Measurements from ENCODE around the gene STON1.

Gene STON1

DNA sequence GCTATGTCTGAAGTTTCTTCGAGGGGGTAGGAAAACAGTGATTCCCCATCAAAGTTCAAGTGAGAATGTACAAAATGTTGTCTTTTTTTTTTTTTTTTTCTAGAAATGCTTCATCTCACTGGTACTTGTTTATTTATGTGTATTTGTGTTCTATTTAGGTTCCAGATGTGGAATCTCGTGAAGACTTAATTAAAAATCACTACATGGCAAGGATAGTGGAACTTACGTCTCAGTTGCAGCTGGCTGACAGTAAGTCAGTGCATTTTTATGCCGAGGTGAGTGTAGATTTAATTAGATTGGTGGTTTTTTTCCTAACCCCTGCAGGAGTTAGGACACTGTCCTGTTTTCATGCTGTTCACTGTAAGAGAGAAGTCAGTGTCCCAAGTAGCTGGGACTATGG is 22.8 kb upstream of the STON1 start:
- H4K20me1 ChIP-seq (ENCODE audit: low read depth, low read length): no peaks in the 10 kb centered on the region
- peaks cover 20% of the 10 kb centered on the region; the same call in 1 of the 2 replicates for H3K36me3 ChIP-seq (ENCODE audit: low read length)
- H3K4me2 ChIP-seq (ENCODE audit: low read depth, low read length, poor library complexity, severe bottlenecking): no peak overlapping the region
- TF ChIP-seq EZH2phosphoT487 (conservative IDR thresholded peaks at IDR 0.05; ENCODE audit: low read length): no peak
- no peaks in the 10 kb centered on the region for H3F3A ChIP-seq (ENCODE audit: insufficient read depth)
- no peak overlapping the region for H3K9ac ChIP-seq (ENCODE audit: low read length)
- H3K79me2 ChIP-seq (ENCODE audit: insufficient read depth, low read length): no peaks in the 10 kb centered on the region
- no peaks in the 10 kb centered on the region for H3K9me2 ChIP-seq (replicated peaks; ENCODE audit: insufficient read depth, low read length)
- no peak overlapping the region for H2AFZ ChIP-seq (ENCODE audit: low read depth, low read length, severe bottlenecking)
- H3K9me3 ChIP-seq (ENCODE audit: insufficient read depth, low read length): no peaks in the 10 kb centered on the region
- H3K4me3 ChIP-seq (ENCODE audit: insufficient read depth, low read length, poor library complexity, severe bottlenecking): no peak overlapping the region
- no peaks in the 10 kb centered on the region for H3K27me3 ChIP-seq (ENCODE audit: low read length)
- no peak overlapping the region for H3K27ac ChIP-seq (ENCODE audit: low read depth, low read length)

- H3K79me2 ChIP-seq (ENCODE audit: insufficient read depth, low read length): no peaks in the 10 kb centered on the region
- H3K4me2 ChIP-seq (ENCODE audit: low read depth, low read length, poor library complexity, severe bottlenecking): no peak overlapping the region
- H2AFZ ChIP-seq (ENCODE audit: low read depth, low read length, severe bottlenecking): no peak overlapping the region
- no peak overlapping the region for H3K27ac ChIP-seq (ENCODE audit: low read depth, low read length)
- no peaks in the 10 kb centered on the region for H3K9me3 ChIP-seq (ENCODE audit: insufficient read depth, low read length)
- H3K36me3 ChIP-seq (ENCODE audit: low read length): peaks cover 24% of the 10 kb centered on the region; the same call in 1 of the 2 replicates
- TF ChIP-seq EZH2phosphoT487 (conservative IDR thresholded peaks at IDR 0.05; ENCODE audit: low read length): no peak
- no peak for TF ChIP-seq CTCF (IDR thresholded peaks at IDR 0.05; ENCODE audit: insufficient read depth, low read length, poor library complexity, severe bottlenecking)
- no peak overlapping the region for H3K9ac ChIP-seq (ENCODE audit: low read length)
- H4K20me1 ChIP-seq (ENCODE audit: low read depth, low read length): no peaks in the 10 kb centered on the region
- no peaks in the 10 kb centered on the region for H3K27me3 ChIP-seq (ENCODE audit: low read length)
- no peaks in the 10 kb centered on the region for H3F3A ChIP-seq (ENCODE audit: insufficient read depth)
- H3K4me3 ChIP-seq (ENCODE audit: insufficient read depth, low read length, poor library complexity, severe bottlenecking): no peak overlapping the region
- no peaks in the 10 kb centered on the region for H3K9me2 ChIP-seq (replicated peaks; ENCODE audit: insufficient read depth, low read length)
Observed at GRCh38 chr2:48508461-48509124, 21.4 kb upstream of the STON1 start.

- H2AFZ ChIP-seq (ENCODE audit: low read depth, low read length, severe bottlenecking): no peak overlapping the region
- H3K36me3 ChIP-seq (ENCODE audit: low read length): peaks cover 17% of the 10 kb centered on the region; the same call in 1 of the 2 replicates
Observed at GRCh38 chr2:48510329-48510728, 19.6 kb upstream of the STON1 start.

More at GRCh38 chr2:48510329-48510728, 19.6 kb upstream of the STON1 start:
- no peaks in the 10 kb centered on the region for H3K27me3 ChIP-seq (ENCODE audit: low read length)
- no peak overlapping the region for H3K9ac ChIP-seq (ENCODE audit: low read length)
- H3K9me2 ChIP-seq (replicated peaks; ENCODE audit: insufficient read depth, low read length): no peaks in the 10 kb centered on the region
- no peaks in the 10 kb centered on the region for H3F3A ChIP-seq (ENCODE audit: insufficient read depth)
- H3K79me2 ChIP-seq (ENCODE audit: insufficient read depth, low read length): no peaks in the 10 kb centered on the region
- no peak overlapping the region for H3K4me3 ChIP-seq (ENCODE audit: insufficient read depth, low read length, poor library complexity, severe bottlenecking)
- no peak for TF ChIP-seq CTCF (IDR thresholded peaks at IDR 0.05; ENCODE audit: insufficient read depth, low read length, poor library complexity, severe bottlenecking)
- no peak for TF ChIP-seq EZH2phosphoT487 (conservative IDR thresholded peaks at IDR 0.05; ENCODE audit: low read length)
- no peak overlapping the region for H3K4me2 ChIP-seq (ENCODE audit: low read depth, low read length, poor library complexity, severe bottlenecking)
- no peak overlapping the region for H3K27ac ChIP-seq (ENCODE audit: low read depth, low read length)
- no peaks in the 10 kb centered on the region for H4K20me1 ChIP-seq (ENCODE audit: low read depth, low read length)
- no peaks in the 10 kb centered on the region for H3K9me3 ChIP-seq (ENCODE audit: insufficient read depth, low read length)
